ENCODE data around the gene GSK3A.
"Not testable (repeated sequence)": the region's sequence is repeated elsewhere in the genome, so short reads cannot be mapped to it uniquely, and the experiment has no call there.

The GSK3A gene

DNA sequence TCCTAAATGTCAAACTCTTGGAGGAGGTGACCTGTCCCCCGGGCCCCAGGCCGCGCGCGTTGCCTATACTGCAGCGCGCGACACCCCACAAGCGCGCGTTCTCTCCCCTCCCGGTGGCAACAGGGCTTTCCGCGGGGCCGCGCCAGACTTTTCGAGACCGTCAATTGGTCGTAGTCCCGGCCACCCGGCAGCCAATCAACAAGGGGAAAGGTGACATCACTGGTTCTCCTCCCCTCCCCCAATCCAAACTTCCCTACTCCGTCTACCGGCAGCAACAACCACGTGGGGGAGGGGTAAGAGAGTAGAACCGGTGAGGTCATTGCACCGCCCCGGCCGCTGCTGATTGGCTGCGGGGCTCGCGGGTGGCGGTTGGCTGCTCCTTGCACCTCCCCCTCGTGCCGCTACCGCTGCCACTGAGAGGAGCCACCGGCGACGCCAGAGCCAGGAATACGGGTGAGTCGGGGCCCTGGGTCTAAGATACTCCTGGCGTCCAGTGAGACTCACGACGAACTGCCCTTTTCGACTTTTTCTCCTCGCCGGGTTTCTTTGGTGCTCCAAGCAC is 25.8 kb upstream of the GSK3A start:
- peak; percentile 100 for DNase-seq (ENCODE audit: low read depth)

GRCh38 chr19:42267644-42268141 is 25.3 kb upstream of the GSK3A start:
- peak; percentile 22 for DNase-seq (ENCODE audit: low read depth)

- DNase-seq (ENCODE audit: low read depth) = not testable (repeated sequence)
Observed at GRCh38 chr19:42266928-42267603, 24.7 kb upstream of the GSK3A start.

DNA sequence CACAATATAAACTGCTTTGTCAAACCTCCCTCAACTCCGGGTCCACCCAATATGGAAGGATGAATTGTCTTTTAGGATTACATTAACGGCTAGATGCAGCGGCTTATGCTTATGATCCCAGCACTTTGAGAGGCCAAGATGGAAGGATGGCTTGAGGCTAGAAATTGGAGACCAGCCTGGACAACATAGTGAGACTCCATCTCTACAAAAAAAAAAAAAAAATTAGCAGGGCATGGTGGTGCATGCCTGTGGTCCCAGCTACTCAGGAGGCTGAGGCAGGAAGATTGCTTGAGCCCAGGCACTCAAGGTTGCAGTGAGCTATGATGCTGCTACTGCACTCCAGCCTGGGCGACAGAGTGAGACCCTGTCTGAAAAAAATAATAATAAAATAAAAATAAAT is 23.7 kb upstream of the GSK3A start:
- not testable (repeated sequence) for DNase-seq (ENCODE audit: low read depth)

DNA sequence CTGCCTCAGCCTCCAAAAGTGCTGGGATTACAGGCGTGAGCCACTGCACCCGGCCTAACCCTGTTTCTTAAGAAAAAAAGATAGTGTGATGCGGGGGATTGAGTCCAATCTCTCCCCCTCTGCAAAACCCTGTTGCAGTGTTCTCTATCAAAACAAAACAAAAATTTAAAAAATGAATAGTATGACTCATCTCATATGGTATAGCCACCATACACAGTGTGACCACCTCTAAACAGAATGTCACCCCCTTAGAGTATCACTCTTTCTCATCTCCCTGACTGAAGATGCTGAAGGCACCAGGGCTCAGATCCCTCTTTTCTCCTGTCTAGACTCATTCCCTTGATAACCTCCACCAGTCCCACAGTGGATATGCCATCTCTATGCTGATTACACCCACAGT is 19.4 kb upstream of the GSK3A start:
- peak; percentile 15 for DNase-seq (ENCODE audit: low read depth)

DNA sequence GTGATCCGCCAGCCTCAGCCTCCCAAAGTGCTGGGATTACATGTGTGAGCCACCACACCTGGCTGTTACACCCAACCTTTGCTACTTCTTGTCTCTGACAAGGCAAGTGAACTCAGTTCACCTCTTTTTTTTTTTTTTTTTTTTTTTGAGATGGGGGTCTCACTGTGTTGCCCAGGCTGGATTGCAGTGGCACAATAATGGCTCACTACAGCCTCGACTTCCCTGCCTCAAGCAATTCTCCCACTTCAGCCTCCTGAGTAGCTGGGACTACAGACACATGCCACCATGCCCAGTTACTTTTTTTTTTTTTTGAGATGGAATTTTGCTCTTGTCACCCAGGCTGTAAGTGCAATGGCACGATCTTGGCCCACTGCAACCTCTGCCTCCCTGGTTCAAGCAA is 15.4 kb upstream of the GSK3A start:
- DNase-seq (ENCODE audit: low read depth) = not testable (repeated sequence)

- peak; percentile 72 for DNase-seq (ENCODE audit: low read depth)
Observed at GRCh38 chr19:42255766-42256745, 13.7 kb upstream of the GSK3A start.

GRCh38 chr19:42254850-42255765 is 12.7 kb upstream of the GSK3A start, which contains the start of gene ERF:
TSS of gene ERF (minus strand) at chr19:42255128. CDS start at chr19:42254999, 129 bp downstream.
- DNase-seq (ENCODE audit: low read depth) = peak; percentile 90

- DNase-seq (ENCODE audit: low read depth) = peak; percentile 69
Observed at GRCh38 chr19:42254089-42254849, 11.9 kb upstream of the GSK3A start.

GRCh38 chr19:42253245-42254088 is 11.1 kb upstream of the GSK3A start:
- DNase-seq (ENCODE audit: low read depth) = peak; percentile 68

DNA sequence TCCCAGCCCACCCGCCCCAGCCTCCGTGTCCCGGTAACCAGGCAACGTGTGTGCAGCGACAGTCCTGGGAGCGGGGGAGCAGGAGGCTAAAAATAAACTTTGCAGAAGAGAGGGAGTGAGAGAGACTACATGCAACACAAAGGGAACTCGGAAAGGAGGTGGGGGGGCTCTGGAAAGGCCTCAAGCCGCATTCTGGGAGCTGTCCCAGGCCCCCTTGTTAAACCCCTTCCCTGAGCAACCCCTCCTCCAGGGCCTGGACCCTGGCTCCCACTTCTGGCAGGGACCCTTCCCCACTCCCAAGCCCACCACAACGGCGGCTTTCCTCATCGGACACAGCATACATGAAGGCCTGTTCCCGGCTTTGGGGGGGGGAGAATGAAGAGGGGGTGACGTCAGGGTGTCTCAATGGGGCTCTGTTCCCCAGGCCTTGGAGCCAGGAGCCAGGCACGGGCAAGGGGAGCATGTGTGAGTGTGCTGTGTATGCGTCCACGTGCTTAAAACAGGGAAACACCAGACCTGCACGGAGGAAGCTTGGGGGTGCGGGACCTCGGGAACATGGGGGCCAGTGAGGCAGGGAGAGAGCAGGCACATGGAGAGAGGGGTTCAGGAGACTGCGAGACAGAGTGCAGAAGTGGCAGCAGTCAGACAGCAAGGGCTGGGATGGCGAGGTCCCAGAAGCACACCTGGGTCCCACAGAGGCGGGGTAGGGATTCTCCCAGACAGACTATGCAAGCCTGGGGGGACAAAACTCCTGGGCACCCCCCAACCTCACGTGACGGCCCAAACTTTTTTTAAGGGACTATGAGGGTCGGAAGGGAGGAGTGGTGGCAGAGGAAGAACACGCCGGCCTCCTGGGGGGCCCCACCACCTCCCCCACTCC is 10.2 kb upstream of the GSK3A start:
- peak; percentile 76 for DNase-seq (ENCODE audit: low read depth)

DNA sequence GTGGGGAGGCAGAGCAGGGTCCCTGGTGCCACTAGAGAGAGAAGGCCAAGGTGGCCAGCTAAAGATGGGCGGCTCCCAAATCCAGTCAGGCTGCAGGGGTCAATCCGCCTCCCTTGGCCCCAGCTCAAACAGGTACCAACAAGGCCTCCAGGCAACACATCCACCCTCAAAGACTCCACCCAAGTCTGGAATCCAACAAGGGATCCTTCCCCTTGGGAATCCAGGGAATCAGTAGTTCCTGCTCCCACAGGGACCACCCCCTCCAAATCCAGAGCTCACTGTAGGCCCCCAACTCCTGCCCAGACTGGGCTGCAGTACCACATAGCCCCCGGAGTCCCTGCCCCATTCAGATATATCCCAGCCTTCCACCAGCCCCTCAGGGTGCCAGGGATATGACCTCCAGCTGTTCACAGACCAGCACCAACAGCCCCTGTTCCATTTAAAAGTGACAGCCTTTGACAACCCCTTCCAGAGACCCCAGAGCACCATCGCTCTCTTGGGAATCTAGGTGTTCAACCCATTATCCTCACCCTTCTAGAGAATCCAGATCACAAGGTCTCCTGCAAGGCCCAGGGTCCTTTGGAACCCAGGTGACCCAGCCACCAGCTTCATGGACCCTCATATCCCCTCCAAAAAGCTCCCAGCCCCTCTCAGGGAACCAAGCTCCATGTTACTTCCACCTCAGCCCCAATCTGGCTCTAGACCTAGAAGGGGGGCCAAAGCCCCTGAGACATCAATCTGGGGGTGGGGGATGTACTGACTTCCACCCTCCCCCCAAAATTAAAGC is 9.4 kb upstream of the GSK3A start:
- no peak for DNase-seq (ENCODE audit: low read depth)

- peak; percentile 49 for DNase-seq (ENCODE audit: low read depth)
Observed at GRCh38 chr19:42250666-42251531, 8.5 kb upstream of the GSK3A start.

GRCh38 chr19:42250183-42250665 is 7.8 kb upstream of the GSK3A start:
- DNase-seq (ENCODE audit: low read depth) = no peak

- no peak for DNase-seq (ENCODE audit: low read depth)
Observed at GRCh38 chr19:42249769-42250168, 7.4 kb upstream of the GSK3A start.

GRCh38 chr19:42249149-42249750 is 6.8 kb upstream of the GSK3A start:
- DNase-seq (ENCODE audit: low read depth) = no peak
